Kidney tubule cell (primary cell): Measurements from ENCODE around the gene MAST2.
A peak's percentile ranks its signal among the peaks of the same experiment; 100 is the strongest.

Source experiments
- DNase-seq: peaks from one replicate; pipeline ENCODE4 v3.0.0-alpha.2; 2018; ENCODE audit warnings: low spot score

MAST2 gene

GRCh38 chr1:45982359-45982758, 178.9 kb downstream of the MAST2 start:
- DNase-seq, result peak; percentile 40

DNA sequence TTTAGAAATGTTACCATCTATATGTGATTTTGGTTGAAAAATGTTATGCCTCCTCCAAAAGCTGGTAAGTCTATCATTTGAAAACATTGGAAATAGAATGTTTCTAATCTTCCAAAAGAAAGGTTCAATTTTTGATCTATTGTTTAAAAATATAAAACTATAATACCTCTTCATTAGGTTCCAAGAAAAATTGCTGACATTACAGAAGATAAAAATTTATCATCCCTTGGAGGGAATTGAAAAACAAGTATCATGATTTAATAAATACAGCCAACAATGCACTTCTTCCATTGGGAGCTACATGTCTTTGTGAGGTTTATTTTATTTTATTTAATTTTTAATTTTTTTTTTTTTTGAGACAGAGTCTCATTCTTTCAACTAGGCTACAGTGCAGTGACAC, 180.6 kb downstream of the MAST2 start:
- no peak for DNase-seq

DNA sequence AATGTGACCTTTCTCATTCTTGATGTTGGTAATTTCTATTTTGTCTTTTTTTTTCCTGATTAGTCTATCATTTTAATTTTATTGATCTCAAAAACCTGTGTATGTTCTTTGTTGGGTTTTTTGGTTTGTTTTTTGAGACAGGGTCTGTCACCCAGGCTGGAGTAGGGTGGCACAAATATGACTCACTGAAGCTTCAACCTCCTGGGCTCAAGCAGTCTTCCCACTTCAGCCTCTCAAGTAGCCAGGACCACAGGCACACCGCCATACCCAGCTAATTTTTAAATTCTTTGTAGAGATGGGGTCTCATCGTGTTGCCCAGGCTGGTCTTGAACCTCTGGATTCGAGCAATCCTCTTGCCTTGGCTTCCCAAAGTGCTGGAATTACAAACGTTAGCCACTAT, 183.8 kb downstream of the MAST2 start:
- DNase-seq, result no peak

- DNase-seq, result no peak
Measured at GRCh38 chr1:45989249-45989648, 185.8 kb downstream of the MAST2 start.

DNA sequence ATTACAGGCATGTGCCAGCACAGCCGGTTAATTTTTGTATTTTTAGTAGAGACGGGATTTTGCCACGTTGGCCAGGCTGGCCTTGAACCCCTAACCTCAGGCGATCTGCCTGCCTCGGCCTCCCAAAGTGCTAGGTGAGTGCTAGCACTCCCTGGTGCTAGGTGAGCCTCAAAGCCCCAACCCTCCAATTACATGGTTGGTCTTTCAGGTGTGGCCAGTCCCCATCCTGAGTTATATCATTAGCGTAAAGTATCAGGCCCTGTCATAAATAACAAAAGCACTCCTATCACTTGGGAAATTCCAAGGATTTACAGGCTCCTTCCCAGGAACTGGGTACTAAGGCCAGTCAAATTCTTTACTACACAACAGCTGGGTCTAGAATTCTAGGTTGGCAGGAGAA, 191.0 kb downstream of the MAST2 start:
- no peak for DNase-seq

- DNase-seq, result no peak
Measured at GRCh38 chr1:45995298-45995697, 191.9 kb downstream of the MAST2 start.

DNA sequence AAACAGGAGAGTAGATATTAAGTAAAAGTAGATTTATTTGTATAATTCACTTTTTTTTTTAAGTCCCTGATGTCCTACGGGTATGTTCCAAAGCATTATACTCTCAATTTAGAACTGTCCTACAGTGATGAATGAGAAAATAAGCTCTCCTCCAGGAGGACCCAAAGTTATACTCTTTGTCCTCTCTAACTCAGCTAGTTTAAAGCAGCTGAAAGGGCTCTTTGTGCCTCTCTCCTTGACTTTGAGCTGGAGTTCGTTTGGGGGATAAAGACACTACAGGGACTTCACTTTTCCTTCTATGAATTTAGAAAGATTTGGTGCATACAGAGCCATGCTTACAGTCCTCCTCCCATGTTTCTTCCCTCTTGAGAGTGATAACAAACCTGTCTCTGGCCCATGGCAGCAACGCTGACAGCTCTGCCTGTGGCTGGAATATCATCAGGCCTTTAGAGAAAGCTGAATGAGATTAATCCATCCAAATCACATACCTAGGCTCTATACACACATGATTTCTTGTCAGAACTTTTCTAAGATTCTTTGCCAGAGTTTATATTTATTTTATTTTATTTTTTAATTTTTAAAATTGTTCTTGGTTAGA, 194.7 kb downstream of the MAST2 start:
- DNase-seq, result no peak

- no peak for DNase-seq
Measured at GRCh38 chr1:45999507-45999906, 196.1 kb downstream of the MAST2 start.

DNA sequence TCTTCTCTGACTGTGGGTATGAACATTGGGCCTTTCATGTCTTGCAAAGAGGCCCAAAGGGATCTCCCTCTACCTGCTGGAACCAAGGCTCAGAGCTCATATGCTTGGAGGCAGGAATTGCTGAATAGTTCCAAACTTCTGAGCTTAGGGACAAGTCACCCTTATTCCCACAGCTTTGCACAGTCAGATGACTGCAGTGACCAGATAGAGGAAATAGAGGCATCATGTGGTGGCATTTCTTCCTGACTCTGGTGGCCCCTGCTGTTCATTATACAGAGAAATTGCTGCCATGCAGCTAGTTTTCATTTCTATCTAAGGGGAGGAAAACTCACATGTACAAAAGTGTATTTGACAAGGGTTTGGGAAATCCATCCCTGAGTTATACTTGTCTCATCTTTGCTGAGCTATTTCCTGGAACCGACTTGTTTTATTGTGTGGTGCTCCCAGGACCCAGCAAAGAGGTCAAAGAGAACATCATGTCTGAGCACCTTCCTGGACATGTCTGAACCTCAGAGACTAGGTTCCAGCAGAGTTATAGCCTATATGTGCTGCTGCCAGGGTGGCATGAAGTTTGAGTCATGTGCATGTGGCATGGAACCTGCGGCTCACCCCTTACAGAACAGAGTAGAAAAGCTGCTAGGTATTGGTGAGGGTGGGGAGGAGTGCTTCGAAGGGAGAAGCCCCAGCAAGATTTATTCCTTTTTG, 197.8 kb downstream of the MAST2 start:
- no peak for DNase-seq

GRCh38 chr1:46002551-46003150, 199.2 kb downstream of the MAST2 start:
- no peak for DNase-seq

- DNase-seq, result no peak
Measured at GRCh38 chr1:46003315-46003714, 199.9 kb downstream of the MAST2 start.

- DNase-seq, result no peak
Measured at GRCh38 chr1:46004492-46004891, 201.1 kb downstream of the MAST2 start.

GRCh38 chr1:46005594-46005993, 202.2 kb downstream of the MAST2 start:
- no peak for DNase-seq

DNA sequence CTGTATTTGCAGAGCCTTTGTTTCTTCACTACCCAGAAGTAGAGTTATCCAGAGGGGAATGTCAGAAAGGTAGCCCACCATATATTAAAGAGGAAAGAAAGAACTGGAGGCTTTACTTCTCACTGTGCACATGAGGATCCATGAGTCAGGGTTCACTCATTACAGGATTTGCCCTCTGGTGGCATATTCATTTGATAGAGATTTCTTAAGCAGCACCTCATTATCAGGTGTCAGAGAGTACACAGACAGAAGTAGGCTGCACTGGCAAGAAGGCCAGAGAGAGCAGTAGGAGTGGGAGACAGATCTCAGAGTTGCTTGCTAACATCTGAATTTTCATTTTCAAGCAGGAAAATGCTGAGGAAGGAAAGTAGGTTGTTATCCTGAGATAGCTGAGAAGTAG, 205.2 kb downstream of the MAST2 start:
- peak; percentile 17 for DNase-seq

DNA sequence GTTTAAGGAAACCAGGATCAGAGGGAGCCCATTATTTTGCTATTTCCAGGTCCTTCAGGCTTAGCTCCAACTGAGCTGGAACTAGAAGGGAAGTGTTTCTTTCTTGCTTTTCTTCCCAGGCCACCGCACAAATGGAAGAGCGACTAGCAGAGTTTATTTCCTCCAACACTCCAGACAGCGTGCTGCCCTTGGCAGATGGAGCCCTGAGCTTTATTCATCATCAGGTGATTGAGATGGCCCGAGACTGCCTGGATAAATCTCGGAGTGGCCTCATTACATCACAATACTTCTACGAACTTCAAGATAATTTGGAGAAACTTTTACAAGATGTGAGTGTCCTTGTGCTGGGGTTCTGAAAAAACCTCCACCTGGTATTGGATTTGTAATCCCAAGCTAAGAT, 207.2 kb downstream of the MAST2 start:
- no peak for DNase-seq

DNA sequence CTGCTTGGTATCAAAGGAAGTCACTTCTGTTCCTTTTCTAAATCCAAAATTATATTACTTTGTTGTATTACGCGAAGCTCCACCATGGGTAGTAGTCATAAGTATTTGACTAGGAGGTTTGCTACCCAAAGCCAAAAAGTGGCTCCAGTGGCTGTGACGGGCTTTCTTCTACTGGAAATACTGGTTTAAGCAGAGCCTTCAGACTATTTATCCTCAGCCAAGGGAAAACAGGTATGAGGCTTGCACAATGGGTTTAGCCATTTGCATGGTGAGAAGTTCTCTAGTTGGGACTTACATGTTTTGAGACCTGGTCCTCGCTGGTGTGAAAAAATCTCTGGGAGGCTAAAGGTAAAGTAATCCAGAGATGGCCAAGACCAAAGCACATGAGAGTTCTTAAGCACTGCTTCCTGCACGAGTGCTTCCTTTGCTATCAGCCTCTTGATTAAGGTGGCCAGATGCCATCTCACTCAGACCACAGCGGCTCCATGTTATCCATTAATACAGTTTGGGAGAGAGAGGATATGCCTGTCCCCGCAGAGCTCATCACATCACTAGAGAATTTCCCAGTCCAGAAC, 207.8 kb downstream of the MAST2 start:
- no peak for DNase-seq

- DNase-seq, result no peak
Measured at GRCh38 chr1:46012236-46012635, 208.8 kb downstream of the MAST2 start.

DNA sequence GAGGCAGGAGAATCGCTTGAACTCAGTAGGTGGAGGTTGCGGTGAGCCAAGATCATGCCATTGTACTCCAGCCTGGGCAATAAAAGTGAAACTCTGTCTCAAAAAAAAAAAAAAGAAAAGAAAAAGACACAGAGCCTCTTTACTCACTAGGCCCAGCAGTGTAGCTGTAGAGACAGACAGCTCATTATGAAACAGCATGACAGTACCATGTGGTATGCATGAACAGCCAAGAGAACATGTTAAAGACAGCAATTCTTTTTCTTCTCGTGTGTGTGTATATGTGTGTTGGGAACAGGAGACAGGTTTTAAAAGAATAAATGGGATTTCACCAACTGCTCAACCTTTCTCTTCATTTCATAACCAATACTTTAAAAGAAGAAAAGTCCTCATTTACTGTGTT, 210.2 kb downstream of the MAST2 start:
- DNase-seq, result no peak

DNA sequence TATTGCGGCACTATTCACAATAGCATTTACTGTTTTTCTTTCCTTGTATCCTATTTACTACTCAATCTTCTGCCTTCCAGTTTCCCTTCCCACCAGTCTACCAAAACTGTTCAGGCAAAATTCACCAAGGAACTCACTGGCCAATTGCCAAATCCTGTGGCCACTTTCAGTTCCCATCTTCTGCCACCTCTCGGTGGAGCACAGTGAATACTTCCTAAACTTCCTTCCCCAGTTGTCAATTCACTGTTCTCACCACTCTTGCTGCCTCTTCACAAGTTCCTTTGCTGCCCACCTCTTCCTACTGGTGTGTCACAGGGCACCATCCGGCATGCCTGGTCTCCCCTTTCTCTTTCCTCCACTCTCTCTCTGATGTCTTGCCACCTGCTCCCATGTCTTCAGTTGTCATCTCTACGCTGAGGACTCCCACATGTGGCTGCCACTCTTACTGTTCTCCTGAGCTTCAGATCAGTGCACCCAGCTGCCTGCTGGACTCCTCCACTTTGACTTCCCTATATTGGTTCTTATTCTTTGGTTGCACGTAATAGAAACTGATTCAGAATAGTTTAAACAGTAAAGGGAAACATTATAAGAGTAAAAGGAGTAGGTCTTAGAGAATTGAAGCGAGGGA, 214.6 kb downstream of the MAST2 start:
- DNase-seq, result no peak

DNA sequence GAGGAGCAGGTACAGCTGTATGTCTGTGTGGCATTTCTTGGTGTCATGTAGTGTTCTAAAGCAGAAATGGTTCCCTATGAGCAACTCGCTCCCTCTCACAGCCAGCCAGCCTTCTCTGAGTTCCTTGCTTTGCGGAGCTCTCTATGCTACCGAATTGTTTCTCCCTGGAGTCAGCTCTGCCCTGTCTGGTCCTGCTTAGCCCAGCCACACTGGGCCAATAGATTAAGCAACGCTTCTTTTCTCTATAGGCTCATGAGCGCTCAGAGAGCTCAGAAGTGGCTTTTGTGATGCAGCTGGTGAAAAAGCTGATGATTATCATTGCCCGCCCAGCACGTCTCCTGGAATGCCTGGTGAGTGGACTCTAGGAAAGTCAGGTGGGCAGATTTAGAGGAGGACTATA, 215.9 kb downstream of the MAST2 start:
- no peak for DNase-seq

DNA sequence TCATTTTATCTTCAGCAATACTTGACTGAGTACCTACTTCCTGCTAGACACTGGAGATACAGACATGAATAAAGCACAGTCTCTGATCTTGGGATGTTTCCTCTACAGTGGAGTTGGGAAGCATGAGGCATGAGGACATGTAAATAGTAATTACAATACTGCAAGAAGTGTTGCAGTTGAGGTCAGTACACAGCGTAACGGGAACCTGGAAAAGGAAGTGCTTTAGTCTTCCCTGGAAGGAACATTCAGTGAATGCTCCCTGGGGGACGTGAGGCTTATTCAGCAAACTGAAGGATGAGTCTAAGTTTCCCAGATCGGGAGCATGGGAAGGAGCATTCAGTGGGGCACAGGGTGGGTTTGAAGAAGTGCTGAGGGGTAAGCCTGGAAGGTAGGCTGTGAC, 216.6 kb downstream of the MAST2 start:
- DNase-seq, result no peak

DNA sequence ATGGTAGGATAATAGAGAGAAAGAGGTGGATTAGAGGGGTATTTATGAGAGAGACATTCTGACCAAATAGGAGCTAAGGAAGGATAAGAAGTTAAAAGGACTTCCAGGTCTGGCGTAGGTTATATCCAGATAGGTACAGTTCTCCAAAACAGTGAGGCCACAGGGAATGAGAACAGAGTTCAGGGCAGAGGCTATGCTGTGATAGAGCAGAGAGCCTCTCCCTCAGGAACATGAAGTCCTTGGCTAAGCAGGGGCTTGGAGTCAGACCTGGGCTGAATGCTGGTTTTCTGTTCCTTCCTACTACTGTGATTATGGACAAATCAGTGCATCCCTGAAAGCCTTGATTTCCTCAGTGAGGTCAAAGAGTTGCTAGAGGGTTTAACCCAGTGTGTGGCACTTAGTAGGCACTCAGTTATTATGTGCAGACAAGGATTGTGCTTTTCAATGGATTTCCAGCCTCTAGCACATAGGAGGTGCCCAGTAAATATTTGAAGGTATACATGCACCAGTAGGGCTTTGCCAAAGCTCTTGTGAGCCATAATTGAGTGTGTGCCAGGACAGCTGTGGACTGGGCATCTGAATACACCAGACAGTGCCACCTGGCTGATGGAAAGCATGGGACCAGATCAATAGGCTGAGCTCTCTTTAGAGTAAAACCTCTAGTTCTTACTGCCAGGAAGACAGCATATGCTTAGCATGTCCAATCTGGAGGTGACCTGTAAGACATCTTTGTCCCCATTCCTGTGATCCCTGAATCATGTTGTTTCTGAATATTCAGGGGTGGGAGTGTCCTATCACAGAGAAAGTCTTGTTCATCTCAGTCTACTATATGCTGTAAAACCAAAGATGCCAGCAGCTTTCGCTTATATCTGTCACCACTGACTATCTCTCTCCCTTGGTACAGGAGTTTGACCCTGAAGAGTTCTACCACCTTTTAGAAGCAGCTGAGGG, 217.9 kb downstream of the MAST2 start:
- no peak for DNase-seq
